ENCODE measurements around the gene MAML2. TPM values are rescaled to one million over a fixed set of nuclear protein-coding genes. Genes with fewer than 3 reads are reported as not detected.
A peak's percentile ranks its signal among the peaks of the same experiment; 100 is the strongest.

The MAML2 gene
- total and polyA plus RNA-seq, 2 of the 13 experiments (the other 11 are each of a cell fraction or from before 2014, with no cell fraction given): 2.3 to 25.9 TPM

- ATAC-seq (no peak), FAIRE-seq (no peak), DNase-seq (ENCODE audit: low spot score) (no peak)
- Histone ChIP-seq H3K36me3 (replicated peaks in 1 of 2; ENCODE audit: control insufficient read depth in 1 of 2, insufficient read depth in 2 of 2, low read length in 2 of 2) (no peaks in the 10 kb centered on the region), H3K79me2 (ENCODE audit: insufficient read depth, low read length) (no peaks in the 10 kb centered on the region), H3K4me2 (ENCODE audit: low read depth, low read length) (no peak overlapping the region), H3K9me3 (ENCODE audit: low read length) (peaks cover 26% of the 10 kb centered on the region), H3K27me3 (ENCODE audit: control insufficient read depth in 1 of 2, insufficient read depth in 2 of 2, low read length in 2 of 2) (no peaks in the 10 kb centered on the region; a peak in 2 of 5 replicates), H3K27ac (ENCODE audit: extremely low read length, insufficient read depth, low read length) (no peak overlapping the region), H4K20me1 (ENCODE audit: insufficient read depth, low read length) (no peaks in the 10 kb centered on the region), H2AFZ (ENCODE audit: low read length) (no peak overlapping the region), H3K9ac (ENCODE audit: insufficient read depth, low read depth, low read length) (no peak overlapping the region), H3K4me3 (replicated peaks in 1 of 3; ENCODE audit: insufficient read depth in 1 of 3, low read depth in 2 of 3, low read length in 3 of 3) (no peak overlapping the region), H3K4me1 (ENCODE audit: insufficient read depth, low read length) (no peaks in the 10 kb centered on the region)
- TF ChIP-seq ATF7 (IDR thresholded peaks at IDR 0.05): 0 out of 2 replicates have a peak, but pooled peaks have one; percentile 24
- no peak for TF ChIP-seq ATF7 (CRISPR knock-in tag; IDR thresholded peaks at IDR 0.05)
- no peak for TF ChIP-seq ZNF251 (CRISPR knock-in tag; IDR thresholded peaks at IDR 0.05)
- no peak for TF ChIP-seq RXRB (CRISPR knock-in tag; IDR thresholded peaks at IDR 0.05; ENCODE audit: borderline replicate concordance)
- no peak for TF ChIP-seq ZNF562 (CRISPR knock-in tag; IDR thresholded peaks at IDR 0.05; ENCODE audit: borderline replicate concordance)
- TF ChIP-seq ZNF691 (CRISPR knock-in tag; IDR thresholded peaks at IDR 0.05; ENCODE audit: borderline replicate concordance, low read depth): no peak
- BruUV-seq (replicated peaks): no TSS peak
- in situ Hi-C loops (cut with HindIII; ENCODE audit: extremely low pct_ligation_motif_present, low pct_unique_long_range_greater_than_20kb): no loop called here
- POLR2A ChIA-PET: no interaction called here
- intact Hi-C loops (cut with micrococcal nuclease; ENCODE audit: unreplicated experiment): no loop called here
- 0% methylated on average over 1 of the region's 1 CpG for WGBS (ENCODE audit: low lambda C conversion rate)
- CTCF ChIA-PET (ENCODE audit: low intra/inter-chr PET ratio, low total read pairs): no interaction called here
Measured at GRCh38 chr11:95943546-95943945, 399.4 kb downstream of the MAML2 start.

GRCh38 chr11:95939091-95939490 is 403.9 kb downstream of the MAML2 start:
- BruUV-seq (replicated peaks): no TSS peak
- ChIA-PET CTCF (ENCODE audit: low intra/inter-chr PET ratio, low total read pairs) (no interaction called here), POLR2A (no interaction called here)
- H3K4me2 ChIP-seq (ENCODE audit: low read depth, low read length): no peak overlapping the region
- no peak for DNase-seq (ENCODE audit: low spot score)
- H3K27ac ChIP-seq (ENCODE audit: extremely low read length, insufficient read depth, low read length): no peak overlapping the region
- WGBS (ENCODE audit: low lambda C conversion rate): 41% methylated on average over 5 of the region's 6 CpGs
- no peaks in the 10 kb centered on the region for H3K79me2 ChIP-seq (ENCODE audit: insufficient read depth, low read length)
- in situ Hi-C loops (cut with HindIII; ENCODE audit: extremely low pct_ligation_motif_present, low pct_unique_long_range_greater_than_20kb): no loop called here
- H3K9ac ChIP-seq (ENCODE audit: insufficient read depth, low read depth, low read length): no peak overlapping the region
- TF ChIP-seq ZBTB10 (CRISPR knock-in tag; IDR thresholded peaks at IDR 0.05; ENCODE audit: borderline replicate concordance): no peak
- TF ChIP-seq KDM5B (CRISPR knock-in tag; IDR thresholded peaks at IDR 0.05; ENCODE audit: borderline replicate concordance): no peak
- TF ChIP-seq SP140L (CRISPR knock-in tag; IDR thresholded peaks at IDR 0.05; ENCODE audit: borderline replicate concordance): no peak
- TF ChIP-seq RORA (CRISPR knock-in tag; IDR thresholded peaks at IDR 0.05): no peak
- no peaks in the 10 kb centered on the region for H4K20me1 ChIP-seq (ENCODE audit: insufficient read depth, low read length)
- H3K4me3 ChIP-seq (replicated peaks in 1 of 3; ENCODE audit: insufficient read depth in 1 of 3, low read depth in 2 of 3, low read length in 3 of 3): no peak overlapping the region
- intact Hi-C loops (cut with micrococcal nuclease; ENCODE audit: unreplicated experiment): no loop called here
- peaks cover under 1% of the 10 kb centered on the region; the same call in 1 of the 2 replicates for H3K4me1 ChIP-seq (ENCODE audit: insufficient read depth, low read length)
- no peak for FAIRE-seq
- H2AFZ ChIP-seq (ENCODE audit: low read length): no peak overlapping the region
- peaks cover 0 to 16% of the 10 kb centered on the region in 2 experiments; a peak in 4 of 5 replicates for H3K27me3 ChIP-seq (ENCODE audit: control insufficient read depth in 1 of 2, insufficient read depth in 2 of 2, low read length in 2 of 2)
- no peaks in the 10 kb centered on the region for H3K36me3 ChIP-seq (replicated peaks in 1 of 2; ENCODE audit: control insufficient read depth in 1 of 2, insufficient read depth in 2 of 2, low read length in 2 of 2)
- no peak for ATAC-seq
- H3K9me3 ChIP-seq (ENCODE audit: low read length): peaks cover 12% of the 10 kb centered on the region
